Femur (tissue), 1 donor: ENCODE measurements around the gene SSTR4.

Source experiments
- DNase-seq: peaks from one replicate; pipeline ENCODE4 v3.0.0-alpha.2; 2017

Gene SSTR4

GRCh38 chr20:23069108-23069507 lies 34.0 kb downstream of the SSTR4 start:
- no peak for DNase-seq

- no peak for DNase-seq
Observed at GRCh38 chr20:23071398-23071797, 36.3 kb downstream of the SSTR4 start.

DNA sequence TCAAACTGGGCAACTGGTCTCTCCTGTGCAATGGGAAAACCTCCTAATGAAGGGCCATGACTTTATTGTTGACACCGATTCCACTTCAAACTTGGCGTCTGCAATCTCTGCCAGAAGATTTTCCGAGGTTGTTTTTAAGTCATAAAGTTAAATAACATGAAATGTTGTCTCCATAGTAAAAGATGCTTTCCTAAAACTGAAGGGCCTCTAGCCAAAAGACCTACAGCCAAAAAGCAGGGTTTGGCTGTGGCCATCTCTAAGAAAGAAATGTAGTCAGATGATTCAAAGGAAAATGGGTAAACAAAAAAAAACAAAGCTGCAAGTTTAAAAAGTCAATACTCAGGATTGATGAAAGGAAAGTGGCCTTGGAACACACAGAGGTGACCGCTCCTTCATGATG lies 36.9 kb downstream of the SSTR4 start:
- DNase-seq: no peak

GRCh38 chr20:23072892-23073586 lies 37.9 kb downstream of the SSTR4 start:
- DNase-seq: no peak

- no peak for DNase-seq
Observed at GRCh38 chr20:23074052-23074451, 38.9 kb downstream of the SSTR4 start.

DNA sequence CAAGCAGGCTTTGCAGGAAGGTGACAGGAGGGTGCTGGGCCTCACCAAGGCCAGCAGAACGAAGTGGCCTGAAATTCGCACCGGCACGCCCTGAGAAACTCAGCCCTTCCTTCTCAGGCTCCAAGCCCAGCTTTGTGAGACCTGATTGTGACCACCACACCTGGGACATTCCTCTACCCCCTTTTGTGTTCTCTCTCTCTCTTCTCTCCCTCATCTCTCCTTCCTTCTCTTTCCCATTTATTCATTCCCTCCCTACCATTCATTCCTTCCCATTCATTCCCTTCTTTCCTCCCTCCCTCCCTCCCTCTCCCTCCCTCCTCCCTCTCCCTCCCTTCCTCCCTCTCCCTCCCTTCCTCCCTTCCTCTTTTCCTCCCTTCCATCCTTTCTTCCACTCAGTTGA lies 42.2 kb downstream of the SSTR4 start:
- DNase-seq: no peak

GRCh38 chr20:23078351-23079015 lies 43.4 kb downstream of the SSTR4 start:
- DNase-seq: no peak

DNA sequence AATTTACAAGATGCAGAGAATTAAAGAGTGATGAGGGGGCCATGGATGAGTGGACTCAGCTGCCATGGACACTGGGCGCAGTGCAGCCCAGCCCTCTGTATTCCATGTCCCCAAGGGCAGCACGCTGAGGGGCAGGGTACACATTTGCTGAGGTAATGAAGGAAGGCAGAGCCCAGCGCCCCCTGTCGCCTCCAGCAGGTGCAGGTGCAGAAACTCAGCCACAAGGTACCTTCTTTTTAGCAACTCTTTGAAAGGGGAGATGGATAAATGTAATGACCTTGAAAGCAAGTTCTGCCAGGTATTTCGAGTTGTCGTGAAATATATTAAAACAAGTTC lies 43.9 kb downstream of the SSTR4 start:
- DNase-seq: no peak

DNA sequence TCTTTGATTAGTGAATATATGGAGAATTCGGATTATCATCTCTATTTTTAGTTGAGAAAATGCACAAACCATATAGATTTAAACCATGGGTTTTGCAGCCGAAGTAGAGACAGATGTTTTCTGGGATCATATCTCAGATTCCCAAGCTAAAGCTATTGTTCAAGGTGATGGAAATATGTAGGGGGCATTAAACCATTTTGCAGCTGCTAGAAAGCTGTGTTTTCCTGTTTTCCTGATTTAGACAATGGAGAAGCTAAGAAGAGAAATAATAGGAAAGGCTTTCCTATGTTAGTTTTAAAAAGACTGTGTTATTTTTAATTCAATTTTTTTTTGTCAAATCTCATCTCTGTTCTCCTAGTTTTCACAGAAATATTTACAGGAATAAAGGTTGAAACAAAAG lies 44.8 kb downstream of the SSTR4 start:
- DNase-seq: no peak

GRCh38 chr20:23080521-23080920 lies 45.4 kb downstream of the SSTR4 start:
- DNase-seq: no peak

DNA sequence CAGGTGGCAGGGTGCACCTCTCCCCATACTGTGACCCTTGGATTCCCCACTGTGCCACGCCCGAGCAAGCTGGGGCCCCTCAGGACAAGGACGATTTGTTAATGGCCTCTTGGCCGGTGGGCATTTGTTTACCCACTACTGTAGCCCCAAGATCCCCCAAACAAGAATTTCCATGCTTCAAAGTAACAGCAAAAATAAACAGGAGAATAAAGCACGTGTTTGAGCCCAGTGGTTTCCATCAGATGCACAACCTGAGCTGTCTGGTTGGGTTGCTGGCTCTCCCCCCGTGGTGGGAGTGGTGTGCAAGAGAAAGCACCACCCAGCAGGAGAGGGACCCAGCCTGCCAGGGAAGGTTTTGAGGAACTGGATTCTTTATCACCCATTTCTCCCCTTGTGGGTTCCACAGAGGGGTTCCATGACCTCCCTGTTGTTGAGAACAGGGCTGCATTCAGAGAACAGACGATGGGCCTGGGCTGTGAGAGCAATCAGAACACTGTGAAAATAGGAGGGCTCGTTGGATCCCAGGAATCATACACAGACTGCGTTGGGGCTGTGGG lies 46.2 kb downstream of the SSTR4 start:
- no peak for DNase-seq

GRCh38 chr20:23082846-23083552 lies 47.9 kb downstream of the SSTR4 start:
- no peak for DNase-seq

GRCh38 chr20:23083553-23084220 lies 48.6 kb downstream of the SSTR4 start:
- DNase-seq: no peak

DNA sequence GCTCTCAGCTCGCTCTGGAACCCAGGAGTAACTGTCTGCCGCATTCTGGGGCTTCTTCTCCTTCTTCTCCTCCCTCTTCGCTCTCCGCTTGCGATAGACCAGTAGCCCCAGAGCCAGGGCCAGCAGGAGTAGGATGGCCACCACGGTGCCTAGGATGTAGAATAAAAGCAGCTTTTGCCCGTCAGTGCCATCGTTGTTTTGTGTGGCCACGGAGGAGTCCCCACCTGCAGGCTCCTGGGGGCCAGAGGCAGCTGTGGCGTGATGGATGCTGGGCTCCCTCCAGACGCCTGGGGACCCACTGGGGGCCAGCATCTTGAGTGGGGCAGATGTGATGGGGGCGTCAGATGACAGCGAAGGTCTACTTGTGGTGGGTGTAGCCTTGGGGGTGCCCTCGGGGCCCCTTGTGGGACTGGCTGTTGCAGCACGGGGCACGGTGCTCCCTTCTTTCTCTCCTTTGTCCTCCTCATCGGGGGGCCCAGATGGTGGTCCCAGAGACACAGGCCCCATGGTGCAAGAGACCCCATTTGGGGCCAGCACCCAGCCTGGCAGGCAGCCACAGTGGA lies 49.3 kb downstream of the SSTR4 start:
- DNase-seq: no peak

- DNase-seq: no peak
Observed at GRCh38 chr20:23084845-23085365, 49.8 kb downstream of the SSTR4 start.

DNA sequence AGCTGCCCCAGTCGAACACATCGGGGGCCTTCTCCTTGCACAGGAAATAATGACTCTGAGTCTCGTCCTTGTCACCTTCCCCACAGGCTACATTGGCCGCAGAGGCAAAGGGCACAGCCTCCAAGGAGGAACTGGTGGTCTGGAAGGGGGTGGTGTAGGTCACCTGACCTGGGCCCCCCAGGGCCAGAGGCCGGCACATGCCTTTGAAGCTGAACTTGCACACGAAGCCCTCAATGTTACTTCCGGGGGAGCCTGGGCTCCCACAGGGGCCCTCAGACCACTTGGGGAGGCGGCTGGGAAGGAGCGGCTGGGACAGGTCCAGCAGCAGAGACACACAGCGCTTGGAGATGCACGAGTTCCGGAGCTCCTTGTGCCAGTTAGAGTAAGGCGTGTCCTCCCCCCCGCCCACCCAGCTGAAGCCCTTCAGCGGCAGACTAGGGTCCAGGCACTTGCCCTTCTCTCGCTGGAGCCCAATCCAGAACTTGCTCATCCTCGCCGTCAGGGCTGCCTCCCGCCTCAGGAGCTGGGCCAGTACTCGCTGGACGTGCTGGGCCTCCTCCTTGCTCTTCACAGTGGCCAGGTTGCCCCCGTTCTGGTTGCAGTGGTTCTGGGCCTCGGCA lies 50.4 kb downstream of the SSTR4 start:
- no peak for DNase-seq

- DNase-seq: peak; percentile 67
Observed at GRCh38 chr20:23086056-23086566, 51.0 kb downstream of the SSTR4 start, which contains the start of gene CD93. TSS of gene CD93 (minus strand) at chr20:23086324. CDS start at chr20:23086192, 132 bp downstream.

- DNase-seq: peak; percentile 68
Observed at GRCh38 chr20:23086931-23087411, 51.9 kb downstream of the SSTR4 start.

DNA sequence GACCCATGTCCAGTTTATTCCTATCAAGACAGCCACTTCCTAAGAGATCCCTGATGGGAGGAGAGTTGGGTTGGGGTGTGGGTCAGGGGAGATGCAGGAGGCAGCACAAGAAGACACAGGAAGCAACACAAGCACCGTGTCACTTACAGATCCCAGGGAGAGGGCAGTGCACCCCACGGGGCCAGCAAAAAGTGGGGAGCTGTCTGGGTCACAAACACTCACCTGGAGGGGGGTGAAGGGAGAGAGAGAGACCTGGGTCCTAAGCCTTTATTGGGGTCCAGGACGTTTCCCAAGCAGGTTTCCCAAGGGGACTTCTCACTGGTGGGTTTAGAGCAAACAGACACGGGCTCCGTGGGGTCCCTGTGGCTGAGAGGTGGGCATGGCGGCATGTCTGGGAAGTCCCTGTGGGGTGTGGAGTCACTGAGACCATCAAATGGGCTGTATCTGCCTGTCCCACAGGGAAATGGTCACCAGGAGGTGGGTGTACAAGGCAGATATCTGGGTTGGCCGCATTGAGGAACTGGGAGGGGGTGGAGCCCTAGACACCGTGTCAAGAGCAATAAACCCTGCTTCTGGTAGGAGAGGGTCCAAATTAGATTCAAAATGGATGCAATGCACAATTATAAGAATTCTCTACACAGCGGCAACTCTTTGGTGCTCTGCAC lies 52.6 kb downstream of the SSTR4 start:
- no peak for DNase-seq
